ENCODE measurements around the gene GPR161. TPM values are rescaled to one million over a fixed set of nuclear protein-coding genes. Genes with fewer than 3 reads are reported as not detected.

Gene GPR161
- total RNA-seq, 1 experiment from 2014 or later, result 8.4 TPM

GRCh38 chr1:168054117-168054516 lies 82.6 kb downstream of the GPR161 start:
- DNase-seq, result no peak
- Mint-ChIP-seq H3K4me1 (ENCODE audit: low read depth, unreplicated experiment) (no peaks in the 10 kb centered on the region), H3K36me3 (ENCODE audit: insufficient read depth, unreplicated experiment) (peaks cover 11% of the 10 kb centered on the region), H3K27ac (ENCODE audit: unreplicated experiment) (no peak overlapping the region), H3K4me3 (ENCODE audit: low read depth, unreplicated experiment) (no peak overlapping the region), H3K9me3 (ENCODE audit: low read depth, unreplicated experiment) (no peaks in the 10 kb centered on the region), H3K27me3 (ENCODE audit: unreplicated experiment) (no peaks in the 10 kb centered on the region)
- BruUV-seq (replicated peaks), result no TSS peak
- intact Hi-C loops (cut with micrococcal nuclease; ENCODE audit: unreplicated experiment), result no loop called here
- TF ChIP-seq CTCF (IDR thresholded peaks at IDR 0.05; ENCODE audit: unreplicated experiment), result no peak
- CTCF ChIA-PET, result no interaction called here

GRCh38 chr1:168053681-168054080 lies 83.0 kb downstream of the GPR161 start:
- DNase-seq, result no peak
- H3K4me1 Mint-ChIP-seq (ENCODE audit: low read depth, unreplicated experiment), result no peaks in the 10 kb centered on the region
- peaks cover 11% of the 10 kb centered on the region for H3K36me3 Mint-ChIP-seq (ENCODE audit: insufficient read depth, unreplicated experiment)
- H3K4me3 Mint-ChIP-seq (ENCODE audit: low read depth, unreplicated experiment), result no peak overlapping the region
- no peaks in the 10 kb centered on the region for H3K27me3 Mint-ChIP-seq (ENCODE audit: unreplicated experiment)
- no peak for TF ChIP-seq CTCF (IDR thresholded peaks at IDR 0.05; ENCODE audit: unreplicated experiment)
- CTCF ChIA-PET, result no interaction called here
- intact Hi-C loops (cut with micrococcal nuclease; ENCODE audit: unreplicated experiment), result no loop called here
- H3K27ac Mint-ChIP-seq (ENCODE audit: unreplicated experiment), result no peak overlapping the region
- BruUV-seq (replicated peaks), result no TSS peak
- no peaks in the 10 kb centered on the region for H3K9me3 Mint-ChIP-seq (ENCODE audit: low read depth, unreplicated experiment)

- no peak for TF ChIP-seq CTCF (IDR thresholded peaks at IDR 0.05; ENCODE audit: unreplicated experiment)
- Mint-ChIP-seq H3K36me3 (ENCODE audit: insufficient read depth, unreplicated experiment) (peaks cover 11% of the 10 kb centered on the region), H3K4me3 (ENCODE audit: low read depth, unreplicated experiment) (no peak overlapping the region), H3K27me3 (ENCODE audit: unreplicated experiment) (no peaks in the 10 kb centered on the region), H3K27ac (ENCODE audit: unreplicated experiment) (no peak overlapping the region), H3K9me3 (ENCODE audit: low read depth, unreplicated experiment) (no peaks in the 10 kb centered on the region), H3K4me1 (ENCODE audit: low read depth, unreplicated experiment) (no peaks in the 10 kb centered on the region)
- intact Hi-C loops (cut with micrococcal nuclease; ENCODE audit: unreplicated experiment), result no loop called here
- DNase-seq, result no peak
- CTCF ChIA-PET, result no interaction called here
- BruUV-seq (replicated peaks), result no TSS peak
These were observed 85.8 kb downstream of the GPR161 start for GRCh38 chr1:168050880-168051279.

- Mint-ChIP-seq H3K27ac (ENCODE audit: unreplicated experiment) (no peak overlapping the region), H3K36me3 (ENCODE audit: insufficient read depth, unreplicated experiment) (peaks cover 11% of the 10 kb centered on the region), H3K27me3 (ENCODE audit: unreplicated experiment) (no peaks in the 10 kb centered on the region), H3K4me1 (ENCODE audit: low read depth, unreplicated experiment) (no peaks in the 10 kb centered on the region), H3K9me3 (ENCODE audit: low read depth, unreplicated experiment) (no peaks in the 10 kb centered on the region), H3K4me3 (ENCODE audit: low read depth, unreplicated experiment) (no peak overlapping the region)
- TF ChIP-seq CTCF (IDR thresholded peaks at IDR 0.05; ENCODE audit: unreplicated experiment), result no peak
- CTCF ChIA-PET, result no interaction called here
- no peak for DNase-seq
- BruUV-seq (replicated peaks), result no TSS peak
- intact Hi-C loops (cut with micrococcal nuclease; ENCODE audit: unreplicated experiment), result no loop called here
These were observed 86.4 kb downstream of the GPR161 start for GRCh38 chr1:168050307-168050706.

GRCh38 chr1:168045311-168045710 lies 91.4 kb downstream of the GPR161 start:
- peaks cover 11% of the 10 kb centered on the region for H3K36me3 Mint-ChIP-seq (ENCODE audit: insufficient read depth, unreplicated experiment)
- H3K4me3 Mint-ChIP-seq (ENCODE audit: low read depth, unreplicated experiment), result no peak overlapping the region
- intact Hi-C loops (cut with micrococcal nuclease; ENCODE audit: unreplicated experiment), result no loop called here
- H3K27me3 Mint-ChIP-seq (ENCODE audit: unreplicated experiment), result no peaks in the 10 kb centered on the region
- DNase-seq, result no peak
- BruUV-seq (replicated peaks), result no TSS peak
- no peaks in the 10 kb centered on the region for H3K9me3 Mint-ChIP-seq (ENCODE audit: low read depth, unreplicated experiment)
- no peaks in the 10 kb centered on the region for H3K4me1 Mint-ChIP-seq (ENCODE audit: low read depth, unreplicated experiment)
- H3K27ac Mint-ChIP-seq (ENCODE audit: unreplicated experiment), result no peak overlapping the region
- TF ChIP-seq CTCF (IDR thresholded peaks at IDR 0.05; ENCODE audit: unreplicated experiment), result no peak
- CTCF ChIA-PET, result no interaction called here
